Mesothelial cell of epicardium (in vitro differentiated cells): Measurements from ENCODE around the gene CPO. TPM values are rescaled to one million over a fixed set of nuclear protein-coding genes. Genes with fewer than 3 reads are reported as not detected.

Experiments used
- DNase-seq, 2 experiments: peaks; one replicate each; pipeline ENCODE4 v3.0.0; 2021; ENCODE audit warnings: low spot score in 2 of 2; ENCODE audit not compliant: unreplicated experiment in 2 of 2
- H3K27ac Mint-ChIP-seq: 2 replicates; pipeline ENCODE4 v1.8.0; 2021; ENCODE audit warnings: mixed read lengths
- H3K27me3 Mint-ChIP-seq: 2 replicates; pipeline ENCODE4 v1.8.0; 2021; ENCODE audit warnings: low read depth, mixed read lengths
- H3K36me3 Mint-ChIP-seq: 2 replicates; pipeline ENCODE4 v1.8.0; 2021; ENCODE audit warnings: mixed read lengths
- H3K4me1 Mint-ChIP-seq: 2 replicates; pipeline ENCODE4 v1.8.0; 2021; ENCODE audit warnings: mixed read lengths
- H3K4me3 Mint-ChIP-seq: 2 replicates; pipeline ENCODE4 v1.8.0; 2021; ENCODE audit warnings: mild to moderate bottlenecking, moderate library complexity, mixed read lengths
- H3K9me3 Mint-ChIP-seq: 2 replicates; pipeline ENCODE4 v1.8.0; 2021; ENCODE audit warnings: mixed read lengths
- total RNA-seq: library from RNA; stranded (reverse); gene quantifications from 3 replicates; pipeline ENCODE4 v1.2.1, GENCODE V29; 2021
- TF ChIP-seq, protein P1 (sequence below): fragments of 200-600 bp; sonication (generic); IDR thresholded peaks from one replicate; pipeline ENCODE4 v1.5.0; 2021; ENCODE audit warnings: antibody characterized with exemption; ENCODE audit not compliant: unreplicated experiment

CPO gene
- total RNA-seq, 1 donor from 2014 or later: 0.18 TPM

DNA sequence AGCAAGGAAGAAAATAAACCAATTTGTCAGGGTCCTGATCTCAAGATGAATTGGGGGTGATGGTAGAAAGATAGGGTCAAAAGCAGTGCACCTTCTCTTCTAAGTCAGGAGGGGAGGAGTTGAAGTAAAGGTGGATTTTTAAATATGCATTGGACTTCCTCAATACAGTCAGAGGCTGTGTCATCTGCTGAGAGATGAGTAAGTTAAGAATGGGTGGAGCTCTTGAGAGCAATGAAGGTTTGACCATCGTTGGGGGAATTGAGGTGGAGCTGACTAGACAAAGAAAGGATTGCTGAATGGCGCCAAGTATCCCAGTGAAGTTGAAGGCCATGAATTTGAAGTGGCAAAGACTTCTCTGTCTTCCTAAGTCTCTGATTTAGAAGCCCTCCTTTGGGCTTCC, 18.4 kb upstream of the CPO start:
- no peak for DNase-seq
- H3K4me3 Mint-ChIP-seq: no peak overlapping the region
- TF ChIP-seq, protein P1, sequence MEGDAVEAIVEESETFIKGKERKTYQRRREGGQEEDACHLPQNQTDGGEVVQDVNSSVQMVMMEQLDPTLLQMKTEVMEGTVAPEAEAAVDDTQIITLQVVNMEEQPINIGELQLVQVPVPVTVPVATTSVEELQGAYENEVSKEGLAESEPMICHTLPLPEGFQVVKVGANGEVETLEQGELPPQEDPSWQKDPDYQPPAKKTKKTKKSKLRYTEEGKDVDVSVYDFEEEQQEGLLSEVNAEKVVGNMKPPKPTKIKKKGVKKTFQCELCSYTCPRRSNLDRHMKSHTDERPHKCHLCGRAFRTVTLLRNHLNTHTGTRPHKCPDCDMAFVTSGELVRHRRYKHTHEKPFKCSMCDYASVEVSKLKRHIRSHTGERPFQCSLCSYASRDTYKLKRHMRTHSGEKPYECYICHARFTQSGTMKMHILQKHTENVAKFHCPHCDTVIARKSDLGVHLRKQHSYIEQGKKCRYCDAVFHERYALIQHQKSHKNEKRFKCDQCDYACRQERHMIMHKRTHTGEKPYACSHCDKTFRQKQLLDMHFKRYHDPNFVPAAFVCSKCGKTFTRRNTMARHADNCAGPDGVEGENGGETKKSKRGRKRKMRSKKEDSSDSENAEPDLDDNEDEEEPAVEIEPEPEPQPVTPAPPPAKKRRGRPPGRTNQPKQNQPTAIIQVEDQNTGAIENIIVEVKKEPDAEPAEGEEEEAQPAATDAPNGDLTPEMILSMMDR: no peak
- no peak overlapping the region for H3K27ac Mint-ChIP-seq
- no peaks in the 10 kb centered on the region for H3K4me1 Mint-ChIP-seq
- peaks cover 13% of the 10 kb centered on the region for H3K27me3 Mint-ChIP-seq
- H3K9me3 Mint-ChIP-seq: no peaks in the 10 kb centered on the region
- H3K36me3 Mint-ChIP-seq: no peaks in the 10 kb centered on the region

DNA sequence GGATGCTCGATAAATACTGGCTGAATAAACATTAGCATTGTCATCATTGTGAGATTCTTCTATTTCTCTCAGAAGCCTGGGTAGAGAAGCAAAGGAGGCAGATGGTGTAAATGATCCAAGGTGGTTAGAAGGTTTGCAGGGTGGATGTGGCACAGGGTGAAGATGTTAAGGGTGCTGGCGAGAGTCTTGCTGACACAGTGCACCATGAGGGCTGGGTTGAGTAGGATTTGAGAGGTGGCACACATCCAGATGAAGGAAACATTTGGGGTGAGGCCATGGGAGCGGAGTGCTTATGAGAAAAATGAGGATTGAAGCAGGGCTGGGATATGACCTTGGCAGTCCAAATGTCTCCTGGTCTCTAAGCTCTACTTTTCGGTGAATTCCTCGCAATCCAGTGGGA, 17.8 kb upstream of the CPO start:
- peaks cover 13% of the 10 kb centered on the region for H3K27me3 Mint-ChIP-seq
- no peak overlapping the region for H3K4me3 Mint-ChIP-seq
- no peaks in the 10 kb centered on the region for H3K4me1 Mint-ChIP-seq
- no peaks in the 10 kb centered on the region for H3K9me3 Mint-ChIP-seq
- no peak overlapping the region for H3K27ac Mint-ChIP-seq
- TF ChIP-seq, protein P1: no peak
- no peak for DNase-seq
- no peaks in the 10 kb centered on the region for H3K36me3 Mint-ChIP-seq

DNA sequence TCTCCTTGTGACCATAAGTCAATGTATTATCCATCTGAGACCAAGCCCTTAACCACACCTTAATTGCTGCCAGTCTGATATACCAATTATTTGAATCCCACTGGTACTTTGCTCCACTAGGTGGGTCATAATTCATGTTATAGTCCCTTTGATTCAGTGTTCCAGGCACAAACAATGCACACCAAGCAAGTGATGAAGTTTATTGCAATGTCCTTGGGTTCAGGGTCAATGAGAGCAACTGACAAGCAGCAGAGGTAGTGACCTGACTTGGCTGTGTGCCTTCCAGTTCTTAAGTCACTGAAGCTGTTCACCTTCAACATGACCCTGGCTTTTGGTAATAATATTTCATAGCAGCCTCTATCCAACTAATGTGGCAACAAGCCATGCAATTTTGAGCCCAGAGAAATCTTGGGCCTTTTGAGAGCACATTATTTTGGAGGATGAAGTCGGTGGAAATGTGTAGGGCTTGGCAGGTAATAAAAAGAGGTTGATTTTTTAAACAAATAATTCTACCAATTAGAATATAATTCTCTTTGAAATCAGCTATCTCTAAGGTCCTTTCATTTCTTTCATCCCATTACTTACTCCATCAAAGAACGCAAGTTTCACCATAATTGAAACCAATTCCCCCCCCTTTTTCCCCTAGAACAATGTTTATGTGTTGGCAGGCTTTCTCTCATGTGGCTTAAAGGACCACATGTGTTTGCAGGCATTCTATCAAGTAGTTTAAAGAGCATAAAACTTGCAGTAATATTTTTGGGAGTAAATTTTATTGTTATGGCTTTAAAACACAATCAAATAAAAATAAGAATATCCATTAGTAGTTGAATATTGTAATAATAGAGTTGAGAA, 3.1 kb upstream of the CPO start:
- Mint-ChIP-seq H3K4me3 (no peak overlapping the region), H3K27ac (no peak overlapping the region), H3K27me3 (peaks cover 6% of the 10 kb centered on the region), H3K36me3 (no peaks in the 10 kb centered on the region), H3K4me1 (no peaks in the 10 kb centered on the region), H3K9me3 (peaks cover 9% of the 10 kb centered on the region)
- no peak for DNase-seq
- TF ChIP-seq, protein P1: no peak

DNA sequence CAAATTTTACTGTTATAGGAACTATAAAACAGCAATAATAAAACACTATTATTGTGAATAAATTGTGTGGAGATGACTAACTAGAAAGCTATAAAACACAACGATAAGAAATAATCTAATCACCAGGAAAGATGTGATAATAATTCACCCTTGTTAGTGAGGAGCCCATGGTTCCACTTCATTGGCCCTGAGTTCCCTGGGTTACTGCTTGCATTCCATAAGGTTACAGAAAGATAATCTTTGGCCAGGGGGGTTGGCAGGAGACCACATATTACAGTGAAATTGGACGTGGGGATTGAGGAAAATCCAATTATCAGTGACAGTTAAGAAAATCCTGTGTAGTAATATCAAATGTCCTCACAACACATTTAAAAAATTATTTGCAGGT, 2.5 kb upstream of the CPO start:
- no peaks in the 10 kb centered on the region for H3K36me3 Mint-ChIP-seq
- DNase-seq: no peak
- TF ChIP-seq, protein P1: no peak
- peaks cover 3% of the 10 kb centered on the region for H3K9me3 Mint-ChIP-seq
- peaks cover 5% of the 10 kb centered on the region for H3K27me3 Mint-ChIP-seq
- no peak overlapping the region for H3K27ac Mint-ChIP-seq
- no peak overlapping the region for H3K4me3 Mint-ChIP-seq
- H3K4me1 Mint-ChIP-seq: no peaks in the 10 kb centered on the region

DNA sequence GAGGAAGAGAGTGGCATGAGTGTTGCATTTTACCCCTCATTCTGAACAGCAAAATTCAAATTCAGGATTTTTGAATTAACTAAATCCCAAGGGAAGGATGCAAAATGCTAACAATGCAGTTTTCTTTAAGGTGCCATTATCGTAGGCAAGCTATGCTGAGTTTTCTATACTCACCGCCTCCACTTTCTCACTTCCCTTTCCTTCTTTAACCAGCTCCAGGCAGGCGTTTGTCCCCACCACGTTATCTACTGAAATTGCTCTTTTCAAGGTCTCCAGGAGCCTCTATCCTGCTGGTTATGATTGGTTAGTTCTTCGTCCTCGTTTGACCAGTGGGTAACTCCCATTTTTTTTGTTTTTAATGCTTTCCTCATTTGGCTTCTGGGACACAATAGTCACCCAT, 1.8 kb upstream of the CPO start:
- Mint-ChIP-seq H3K27ac (no peak overlapping the region), H3K9me3 (no peaks in the 10 kb centered on the region), H3K4me1 (no peaks in the 10 kb centered on the region), H3K36me3 (no peaks in the 10 kb centered on the region), H3K4me3 (no peak overlapping the region), H3K27me3 (peaks cover 4% of the 10 kb centered on the region)
- DNase-seq: no peak
- TF ChIP-seq, protein P1: no peak

DNA sequence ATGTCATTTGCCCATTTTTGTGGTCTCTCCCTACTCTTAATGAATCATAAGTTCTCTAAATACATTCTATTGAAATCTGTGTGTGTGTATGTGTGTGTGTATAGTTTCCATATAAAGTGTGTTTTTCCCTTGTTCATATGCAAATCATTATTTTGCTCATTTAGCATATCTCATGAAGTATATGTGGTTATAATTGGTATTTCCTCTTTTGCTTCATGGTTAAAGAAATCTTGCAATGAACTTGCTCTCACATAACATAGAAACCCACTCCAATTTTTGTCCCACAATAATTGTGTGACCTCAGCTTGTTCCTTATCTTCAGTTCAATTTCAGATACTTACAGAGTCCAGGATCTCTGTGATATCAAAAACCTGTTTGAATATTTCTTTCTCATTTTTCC, 1.2 kb downstream of the CPO start:
- no peak overlapping the region for H3K27ac Mint-ChIP-seq
- no peaks in the 10 kb centered on the region for H3K4me1 Mint-ChIP-seq
- no peaks in the 10 kb centered on the region for H3K9me3 Mint-ChIP-seq
- TF ChIP-seq, protein P1: no peak
- DNase-seq: no peak
- no peaks in the 10 kb centered on the region for H3K36me3 Mint-ChIP-seq
- H3K27me3 Mint-ChIP-seq: peaks cover 4% of the 10 kb centered on the region
- no peak overlapping the region for H3K4me3 Mint-ChIP-seq
